Measurements from ENCODE around the gene C19orf81. TPM values are rescaled to one million over a fixed set of nuclear protein-coding genes. Genes with fewer than 3 reads are reported as not detected.

The C19orf81 gene
- total RNA-seq, 4 donors from 2014 or later = not detected

DNA sequence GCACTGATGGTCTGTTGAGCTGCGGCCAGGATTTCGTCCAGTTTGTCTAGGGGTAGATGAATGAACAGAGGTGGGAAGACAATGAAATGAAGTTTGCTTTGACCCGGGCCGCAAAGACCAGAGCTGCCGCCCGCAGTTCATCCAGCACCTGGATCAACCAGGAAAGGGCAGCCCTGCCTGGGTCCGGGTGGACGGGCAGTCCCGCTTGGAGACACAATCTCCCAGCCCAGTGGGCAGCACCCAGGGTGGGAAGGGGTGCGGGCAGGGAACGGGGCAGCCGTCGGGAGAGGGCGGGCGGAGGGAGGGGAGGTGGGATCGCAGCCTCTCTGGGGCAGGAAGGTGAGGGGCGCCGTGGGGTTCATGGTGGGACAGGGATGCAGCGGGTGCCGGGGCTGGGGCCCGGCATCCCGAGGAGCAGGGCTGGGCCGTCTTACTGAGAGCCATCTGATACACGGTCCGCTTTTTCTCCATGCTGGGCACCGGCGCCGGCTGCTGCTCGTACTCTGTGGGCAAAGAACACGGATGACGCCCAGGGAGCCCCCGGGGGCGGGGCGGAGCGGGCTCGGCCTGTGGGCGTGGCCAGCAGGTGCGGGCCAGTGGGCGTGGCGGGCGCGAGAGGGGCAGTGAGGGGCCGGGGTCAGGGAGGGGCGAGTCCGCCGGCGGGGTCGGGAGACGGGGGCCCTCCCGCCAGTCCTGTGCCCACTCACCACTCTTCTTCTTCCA, 37.2 kb downstream of the C19orf81 start:
- peaks cover 29 to 32% (median 30%) of the 10 kb centered on the region in 3 donors for H3K27me3 ChIP-seq
- TF ChIP-seq, protein P1, sequence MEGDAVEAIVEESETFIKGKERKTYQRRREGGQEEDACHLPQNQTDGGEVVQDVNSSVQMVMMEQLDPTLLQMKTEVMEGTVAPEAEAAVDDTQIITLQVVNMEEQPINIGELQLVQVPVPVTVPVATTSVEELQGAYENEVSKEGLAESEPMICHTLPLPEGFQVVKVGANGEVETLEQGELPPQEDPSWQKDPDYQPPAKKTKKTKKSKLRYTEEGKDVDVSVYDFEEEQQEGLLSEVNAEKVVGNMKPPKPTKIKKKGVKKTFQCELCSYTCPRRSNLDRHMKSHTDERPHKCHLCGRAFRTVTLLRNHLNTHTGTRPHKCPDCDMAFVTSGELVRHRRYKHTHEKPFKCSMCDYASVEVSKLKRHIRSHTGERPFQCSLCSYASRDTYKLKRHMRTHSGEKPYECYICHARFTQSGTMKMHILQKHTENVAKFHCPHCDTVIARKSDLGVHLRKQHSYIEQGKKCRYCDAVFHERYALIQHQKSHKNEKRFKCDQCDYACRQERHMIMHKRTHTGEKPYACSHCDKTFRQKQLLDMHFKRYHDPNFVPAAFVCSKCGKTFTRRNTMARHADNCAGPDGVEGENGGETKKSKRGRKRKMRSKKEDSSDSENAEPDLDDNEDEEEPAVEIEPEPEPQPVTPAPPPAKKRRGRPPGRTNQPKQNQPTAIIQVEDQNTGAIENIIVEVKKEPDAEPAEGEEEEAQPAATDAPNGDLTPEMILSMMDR (IDR thresholded peaks at IDR 0.05 in 4 of 5, conservative IDR thresholded peaks at IDR 0.05 in 1 of 5) = no peak
- no peak for TF ChIP-seq POLR2A (IDR thresholded peaks at IDR 0.05)
- intact Hi-C loops (cut with DNase I; ENCODE audit: low total_unique reads) (no loop called here), in situ Hi-C loops (cut with MboI; ENCODE audit: low sequenced_read_pairs in 4 of 4) (no loop called here)
- DNase-seq = no peak
- no peak for ATAC-seq
- H3K4me3 ChIP-seq = no peak overlapping the region
- no peaks in the 10 kb centered on the region for H3K9me3 ChIP-seq
- H3K4me1 ChIP-seq = no peaks in the 10 kb centered on the region
- H3K36me3 ChIP-seq = no peaks in the 10 kb centered on the region
- H3K27ac ChIP-seq = no peak overlapping the region

GRCh38 chr19:50688766-50689165, 39.5 kb downstream of the C19orf81 start:
- H3K4me3 ChIP-seq = no peak overlapping the region
- no peak for DNase-seq
- peaks cover 43 to 46% (median 45%) of the 10 kb centered on the region in 3 donors for H3K27me3 ChIP-seq
- TF ChIP-seq POLR2A (IDR thresholded peaks at IDR 0.05) = no peak
- TF ChIP-seq, protein P1 (IDR thresholded peaks at IDR 0.05 in 4 of 5, conservative IDR thresholded peaks at IDR 0.05 in 1 of 5) = no peak
- H3K36me3 ChIP-seq = no peaks in the 10 kb centered on the region
- intact Hi-C loops (cut with DNase I; ENCODE audit: low total_unique reads) (no loop called here), in situ Hi-C loops (cut with MboI; ENCODE audit: low sequenced_read_pairs in 4 of 4) (no loop called here)
- H3K27ac ChIP-seq = no peak overlapping the region
- no peaks in the 10 kb centered on the region for H3K9me3 ChIP-seq
- H3K4me1 ChIP-seq = no peaks in the 10 kb centered on the region
- ATAC-seq = no peak

DNA sequence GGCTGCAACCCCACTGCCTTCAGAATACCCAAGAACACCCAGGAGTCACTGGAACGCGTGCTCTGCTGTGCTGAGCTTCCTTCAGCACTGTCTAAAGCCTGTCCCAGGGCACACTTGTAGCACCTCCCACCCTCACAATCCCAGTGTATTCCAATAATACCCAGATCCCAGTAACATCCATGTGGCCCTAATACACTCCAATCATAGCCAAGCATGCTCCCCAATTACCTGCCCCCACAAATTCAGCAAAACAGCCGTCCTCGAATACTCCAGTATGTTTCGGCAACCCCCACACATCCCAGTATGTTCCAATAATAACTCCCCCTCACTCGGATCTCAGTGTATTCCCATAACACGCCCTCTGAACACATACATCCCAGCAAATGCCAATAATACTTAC, 41.2 kb downstream of the C19orf81 start:
- Histone ChIP-seq H3K4me3 (no peak overlapping the region), H3K4me1 (no peaks in the 10 kb centered on the region), H3K9me3 (no peaks in the 10 kb centered on the region), H3K27me3 (peaks cover 46 to 48% (median 47%) of the 10 kb centered on the region in 3 donors), H3K27ac (no peak overlapping the region), H3K36me3 (no peaks in the 10 kb centered on the region)
- TF ChIP-seq POLR2A (IDR thresholded peaks at IDR 0.05) = no peak
- TF ChIP-seq, protein P1 (IDR thresholded peaks at IDR 0.05 in 4 of 5, conservative IDR thresholded peaks at IDR 0.05 in 1 of 5) = no peak
- in situ Hi-C loops (cut with MboI; ENCODE audit: low sequenced_read_pairs in 4 of 4) (no loop called here), intact Hi-C loops (cut with DNase I; ENCODE audit: low total_unique reads) (no loop called here)
- no peak for DNase-seq
- no peak for ATAC-seq

- Histone ChIP-seq H3K27me3 (peaks cover 33 to 35% (median 35%) of the 10 kb centered on the region in 3 donors), H3K4me1 (no peaks in the 10 kb centered on the region), H3K4me3 (no peak overlapping the region), H3K36me3 (no peaks in the 10 kb centered on the region), H3K27ac (no peak overlapping the region), H3K9me3 (no peaks in the 10 kb centered on the region)
- ATAC-seq = no peak
- in situ Hi-C loops (cut with MboI; ENCODE audit: low sequenced_read_pairs in 4 of 4) = no loop called here
- no peak for DNase-seq
- TF ChIP-seq, protein P1 (IDR thresholded peaks at IDR 0.05 in 4 of 5, conservative IDR thresholded peaks at IDR 0.05 in 1 of 5) = no peak
- no peak for TF ChIP-seq POLR2A (IDR thresholded peaks at IDR 0.05)
- intact Hi-C loops (cut with DNase I; ENCODE audit: low total_unique reads) = no loop called here
Observed at GRCh38 chr19:50693064-50693975, 44.1 kb downstream of the C19orf81 start.
